Esophagus muscularis mucosa (tissue), 4 donors: ENCODE results near the gene DUSP7. TPM values are rescaled to one million over a fixed set of nuclear protein-coding genes. Genes with fewer than 3 reads are reported as not detected.

Experiments used
- DNase-seq: peaks from one replicate; pipeline ENCODE4 v3.0.0-alpha.2; 2017; ENCODE audit errors: extremely low spot score
- H3K27ac ChIP-seq, 4 donors: fragments of 200-600 bp; sonication (generic); replicated peaks in 1 of 4; 1 replicate in 3 of 4; 2 replicates in 1 of 4; pipeline ENCODE4 v1.5.1; 2016 to 2019; ENCODE audit warnings: mild to moderate bottlenecking in 1 of 4
- H3K27me3 ChIP-seq, 4 donors: fragments of 200-600 bp; sonication (generic); one replicate each; pipeline versions ENCODE4 v1.5.1 to v1.6.0; 2016 to 2019
- H3K36me3 ChIP-seq, 4 donors: fragments of 200-600 bp; sonication (generic); one replicate each; pipeline ENCODE4 v1.5.1; 2016 to 2019
- H3K4me1 ChIP-seq, 4 donors: fragments of 200-600 bp; sonication (generic); one replicate each; pipeline ENCODE4 v1.5.1; 2016 to 2019
- H3K4me3 ChIP-seq, 4 donors: fragments of 200-600 bp; sonication (generic); 1 replicate in 2 of 4; 2 replicates in 2 of 4; pipeline ENCODE4 v1.5.1; 2016 to 2019; ENCODE audit warnings: mild to moderate bottlenecking in 4 of 4, moderate library complexity in 1 of 4
- H3K9me3 ChIP-seq, 4 donors: fragments of 200-600 bp; sonication (generic); 1 replicate in 3 of 4; 2 replicates in 1 of 4; pipeline ENCODE4 v1.5.1; 2016 to 2019
- EP300 ChIP-seq: sonication (generic); formaldehyde crosslinking; IDR thresholded peaks from one replicate; pipeline ENCODE4 v1.6.1; 2017; ENCODE audit warnings: antibody characterized with exemption
- POLR2A ChIP-seq: fragments of 450-650 bp; IDR thresholded peaks from one replicate; pipeline ENCODE4 v1.6.1; 2017; ENCODE audit warnings: antibody characterized with exemption, moderate library complexity, mild to moderate bottlenecking, low read depth
- POLR2AphosphoS5 ChIP-seq, 2 donors: sonication (generic); formaldehyde crosslinking; IDR thresholded peaks; one replicate each; pipeline ENCODE4 v1.6.1; 2017; ENCODE audit warnings: antibody characterized with exemption in 2 of 2
- WGBS: methylation state at CpG from one replicate; pipeline ENCODE4 v1.1.5; 2018; 5-methylcytosine and 5-hydroxymethylcytosine counted together
- intact Hi-C: fragments of 100-400 bp; cut with DNase I; formaldehyde crosslinking; loops from one replicate; pipeline ENCODE4 v1.15.1; 2023
- total RNA-seq, 4 donors: library from RNA; depleted of rRNA; stranded (reverse); fragments of >200 nt; gene quantifications; one replicate each; pipeline versions ENCODE4 v1.1.0 to v1.2.1, GENCODE V29; 2016
- TF ChIP-seq, protein P1 (sequence below), 3 experiments: fragments of 200-600 bp in 2 of 3; fragments of 450-650 bp in 1 of 3; sonication (generic) in 2 of 3; IDR thresholded peaks; one replicate each; pipeline ENCODE4 v1.5.1; 2017 to 2019; ENCODE audit warnings: antibody characterized with exemption in 3 of 3, mild to moderate bottlenecking in 2 of 3, moderate library complexity in 1 of 3

The DUSP7 gene
- total RNA-seq, 4 donors from 2014 or later: 10.0 to 23.5 (median 15.9) TPM

DNA sequence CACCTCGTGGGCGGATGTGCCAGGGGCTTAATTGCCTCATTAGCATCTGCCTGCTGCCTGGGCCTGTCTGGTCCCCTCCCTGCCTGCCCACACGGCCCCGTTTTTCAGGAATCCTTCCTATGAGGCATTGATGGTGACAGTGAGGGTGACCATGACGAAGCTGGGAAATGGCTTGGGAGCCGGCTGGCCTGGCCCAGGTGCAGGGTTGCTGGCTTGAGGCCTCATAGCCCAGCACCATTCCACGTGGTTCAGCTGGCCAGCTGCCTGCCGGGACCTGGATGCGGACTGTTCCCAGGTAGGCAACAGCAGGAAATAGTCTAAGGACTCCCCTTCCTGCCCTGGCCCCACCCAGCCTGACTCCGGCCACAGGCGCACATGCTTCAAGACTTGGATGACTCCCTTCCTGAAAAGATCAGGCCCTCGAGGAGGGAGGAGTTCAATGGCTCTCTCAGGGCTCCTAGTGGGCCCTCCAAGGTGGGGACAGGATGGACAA lies 8.9 kb upstream of the DUSP7 start:
- TF ChIP-seq EP300 (no peak), POLR2AphosphoS5 (IDR thresholded peaks at IDR 0.05) (peak in 1 of 2 donors; percentile 49)
- TF ChIP-seq, protein P1, sequence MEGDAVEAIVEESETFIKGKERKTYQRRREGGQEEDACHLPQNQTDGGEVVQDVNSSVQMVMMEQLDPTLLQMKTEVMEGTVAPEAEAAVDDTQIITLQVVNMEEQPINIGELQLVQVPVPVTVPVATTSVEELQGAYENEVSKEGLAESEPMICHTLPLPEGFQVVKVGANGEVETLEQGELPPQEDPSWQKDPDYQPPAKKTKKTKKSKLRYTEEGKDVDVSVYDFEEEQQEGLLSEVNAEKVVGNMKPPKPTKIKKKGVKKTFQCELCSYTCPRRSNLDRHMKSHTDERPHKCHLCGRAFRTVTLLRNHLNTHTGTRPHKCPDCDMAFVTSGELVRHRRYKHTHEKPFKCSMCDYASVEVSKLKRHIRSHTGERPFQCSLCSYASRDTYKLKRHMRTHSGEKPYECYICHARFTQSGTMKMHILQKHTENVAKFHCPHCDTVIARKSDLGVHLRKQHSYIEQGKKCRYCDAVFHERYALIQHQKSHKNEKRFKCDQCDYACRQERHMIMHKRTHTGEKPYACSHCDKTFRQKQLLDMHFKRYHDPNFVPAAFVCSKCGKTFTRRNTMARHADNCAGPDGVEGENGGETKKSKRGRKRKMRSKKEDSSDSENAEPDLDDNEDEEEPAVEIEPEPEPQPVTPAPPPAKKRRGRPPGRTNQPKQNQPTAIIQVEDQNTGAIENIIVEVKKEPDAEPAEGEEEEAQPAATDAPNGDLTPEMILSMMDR (IDR thresholded peaks at IDR 0.05): no peak
- no peaks in the 10 kb centered on the region for H3K27me3 ChIP-seq
- DNase-seq: no peak
- WGBS: 79% methylated on average over 8 of the region's 12 CpGs
- no peaks in the 10 kb centered on the region for H3K9me3 ChIP-seq
- no peak overlapping the region for H3K27ac ChIP-seq
- peaks cover 13 to 21% (median 18%) of the 10 kb centered on the region in 4 donors for H3K4me1 ChIP-seq
- no peaks in the 10 kb centered on the region for H3K36me3 ChIP-seq
- intact Hi-C loops: no loop called here
- H3K4me3 ChIP-seq: no peak overlapping the region

DNA sequence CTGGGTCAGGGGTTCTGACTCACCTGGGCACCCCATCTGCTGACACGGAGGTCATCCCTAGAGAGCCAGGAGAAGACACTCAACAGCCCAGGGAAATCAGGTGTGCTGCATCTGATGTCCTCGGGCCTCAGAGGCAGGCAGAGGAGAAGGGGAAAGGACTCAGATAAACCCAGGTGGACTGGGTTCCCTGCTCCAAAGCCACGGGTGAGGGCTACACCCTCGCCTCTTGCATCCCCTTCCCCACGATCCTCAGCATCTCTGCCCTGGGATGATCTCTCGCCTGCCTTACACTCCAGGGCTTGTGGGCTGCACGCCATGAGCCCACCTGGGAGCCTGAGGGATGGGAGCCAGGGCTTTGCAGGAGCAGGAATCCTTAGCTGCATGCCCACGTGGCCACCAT lies 8.2 kb upstream of the DUSP7 start:
- Histone ChIP-seq H3K4me1 (peaks cover 9 to 15% (median 10%) of the 10 kb centered on the region in 4 donors), H3K9me3 (no peaks in the 10 kb centered on the region), H3K27me3 (no peaks in the 10 kb centered on the region), H3K36me3 (no peaks in the 10 kb centered on the region), H3K27ac (no peak overlapping the region), H3K4me3 (no peak overlapping the region)
- TF ChIP-seq EP300 (no peak), POLR2AphosphoS5 (IDR thresholded peaks at IDR 0.05) (no peak), POLR2A (no peak)
- TF ChIP-seq, protein P1 (IDR thresholded peaks at IDR 0.05): no peak
- no peak for DNase-seq
- 86% methylated on average over 5 of the region's 8 CpGs for WGBS
- intact Hi-C loops: no loop called here

- H3K4me1 ChIP-seq: peaks cover 9 to 15% (median 10%) of the 10 kb centered on the region in 4 donors
- TF ChIP-seq POLR2AphosphoS5 (IDR thresholded peaks at IDR 0.05) (no peak), POLR2A (no peak), EP300 (no peak)
- TF ChIP-seq, protein P1 (IDR thresholded peaks at IDR 0.05): no peak
- intact Hi-C loops: no loop called here
- 84% methylated on average over 14 of the region's 14 CpGs for WGBS
- DNase-seq: no peak
- no peaks in the 10 kb centered on the region for H3K27me3 ChIP-seq
- H3K27ac ChIP-seq: no peak overlapping the region
- H3K36me3 ChIP-seq: no peaks in the 10 kb centered on the region
- H3K4me3 ChIP-seq: no peak overlapping the region
- no peaks in the 10 kb centered on the region for H3K9me3 ChIP-seq
Measured at GRCh38 chr3:52063026-52063723, 6.8 kb upstream of the DUSP7 start.

DNA sequence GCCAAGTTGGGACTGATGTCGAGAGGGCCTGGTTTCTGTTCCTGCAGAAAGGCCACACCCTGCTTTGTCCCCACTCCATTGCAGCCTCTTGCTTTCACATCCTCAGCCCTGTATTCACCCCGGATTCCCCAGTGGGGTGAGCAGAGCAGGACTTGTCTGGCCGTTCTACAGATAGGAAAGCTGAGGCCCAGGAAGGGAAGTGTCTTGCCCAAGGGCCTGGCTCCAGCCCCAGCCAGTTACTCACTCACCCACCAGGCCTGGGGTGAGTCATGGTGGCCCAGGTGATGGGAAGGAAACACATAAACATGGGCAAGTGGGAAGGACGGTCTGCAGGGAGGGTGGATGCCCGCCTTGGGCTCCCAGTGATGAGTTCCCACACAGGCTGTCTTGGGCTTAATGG lies 6.1 kb upstream of the DUSP7 start:
- Histone ChIP-seq H3K4me3 (no peak overlapping the region), H3K27ac (no peak overlapping the region), H3K36me3 (no peaks in the 10 kb centered on the region), H3K4me1 (peaks cover 14 to 21% (median 15%) of the 10 kb centered on the region in 4 donors), H3K27me3 (no peaks in the 10 kb centered on the region), H3K9me3 (no peaks in the 10 kb centered on the region)
- 54% methylated on average over 4 of the region's 5 CpGs for WGBS
- TF ChIP-seq EP300 (no peak), POLR2A (no peak), POLR2AphosphoS5 (IDR thresholded peaks at IDR 0.05) (no peak)
- TF ChIP-seq, protein P1 (IDR thresholded peaks at IDR 0.05): no peak
- intact Hi-C loops: no loop called here
- DNase-seq: no peak
